ENCODE results near the gene ATF7. TPM values are rescaled to one million over a fixed set of nuclear protein-coding genes. Genes with fewer than 3 reads are reported as not detected.
A peak's percentile ranks its signal among the peaks of the same experiment; 100 is the strongest.

Gene ATF7
- total RNA-seq, 2 donors from 2014 or later = 37.9 to 46.7 TPM

- WGBS = 88% methylated on average over 1 of the region's 1 CpG
- no peak for DNase-seq (ENCODE audit: low spot score)
- H3K4me1 ChIP-seq (replicated peaks) = no peaks in the 10 kb centered on the region
- intact Hi-C loops (cut with DNase I) = no loop called here
- no peak overlapping the region for H3K4me3 ChIP-seq
- H3K27ac ChIP-seq = no peak overlapping the region
- TF ChIP-seq POLR2A (IDR thresholded peaks at IDR 0.05) (no peak), POLR2AphosphoS5 (IDR thresholded peaks at IDR 0.05) (no peak), CTCF (IDR thresholded peaks at IDR 0.05) (no peak)
- H3K36me3 ChIP-seq = no peaks in the 10 kb centered on the region
- no peaks in the 10 kb centered on the region for H3K9me3 ChIP-seq
- no peaks in the 10 kb centered on the region for H3K27me3 ChIP-seq (replicated peaks; ENCODE audit: insufficient read depth)
These were observed 5.5 kb upstream of the ATF7 start for GRCh38 chr12:53631721-53632120.

GRCh38 chr12:53627919-53628318 lies 1.7 kb upstream of the ATF7 start:
- H3K4me1 ChIP-seq (replicated peaks) = peaks cover 4% of the 10 kb centered on the region
- no peaks in the 10 kb centered on the region for H3K27me3 ChIP-seq (replicated peaks; ENCODE audit: insufficient read depth)
- DNase-seq (ENCODE audit: low spot score) = no peak
- H3K27ac ChIP-seq = no peak overlapping the region
- no peaks in the 10 kb centered on the region for H3K36me3 ChIP-seq
- WGBS = 92% methylated on average over 11 of the region's 11 CpGs
- no peaks in the 10 kb centered on the region for H3K9me3 ChIP-seq
- H3K4me3 ChIP-seq = no peak overlapping the region
- intact Hi-C loops (cut with DNase I) = loop anchor here (2.0 to 10.0 kb wide), 2 partner anchors 49 to 83 kb away; partner anchors contain the start of gene ATP5MC2
- no peak for TF ChIP-seq POLR2AphosphoS5 (IDR thresholded peaks at IDR 0.05)
- TF ChIP-seq POLR2A (IDR thresholded peaks at IDR 0.05) = no peak
- no peak for TF ChIP-seq CTCF (IDR thresholded peaks at IDR 0.05)

- no peaks in the 10 kb centered on the region for H3K9me3 ChIP-seq
- peak overlapping the region; percentile 50 to 64 for H3K4me3 ChIP-seq
- no peak for DNase-seq (ENCODE audit: low spot score)
- H3K4me1 ChIP-seq (replicated peaks) = peaks cover 4% of the 10 kb centered on the region
- H3K27ac ChIP-seq = peak overlapping the region; percentile 92 to 97
- intact Hi-C loops (cut with DNase I) = loop anchor here (2.0 to 10.0 kb wide), 2 partner anchors 50 to 82 kb away; partner anchors contain the start of gene ATP5MC2
- no peaks in the 10 kb centered on the region for H3K36me3 ChIP-seq
- TF ChIP-seq CTCF (IDR thresholded peaks at IDR 0.05) = no peak
- WGBS = 23% methylated on average over 6 of the region's 6 CpGs
- no peaks in the 10 kb centered on the region for H3K27me3 ChIP-seq (replicated peaks; ENCODE audit: insufficient read depth)
These were observed 554 bp upstream of the ATF7 start for GRCh38 chr12:53626702-53627169.

- Histone ChIP-seq H3K9me3 (no peaks in the 10 kb centered on the region), H3K27me3 (replicated peaks; ENCODE audit: insufficient read depth) (no peaks in the 10 kb centered on the region), H3K4me3 (peak overlapping the region; percentile 50 to 64), H3K36me3 (no peaks in the 10 kb centered on the region), H3K27ac (peak overlapping the region; percentile 92 to 97), H3K4me1 (replicated peaks) (peaks cover 4% of the 10 kb centered on the region)
- TF ChIP-seq POLR2AphosphoS5 (IDR thresholded peaks at IDR 0.05) (no peak), CTCF (IDR thresholded peaks at IDR 0.05) (no peak), POLR2A (IDR thresholded peaks at IDR 0.05) (no peak)
- WGBS = 10% methylated on average over 5 of the region's 5 CpGs
- DNase-seq (ENCODE audit: low spot score) = no peak
- intact Hi-C loops (cut with DNase I) = loop anchor here (10.0 kb wide), 1 partner anchor 81 kb away; no protein-coding TSS in a partner anchor
These were observed 723 bp downstream of the ATF7 start for GRCh38 chr12:53625373-53625945.

- Histone ChIP-seq H3K9me3 (no peaks in the 10 kb centered on the region), H3K27ac (peak overlapping the region; percentile 92 to 97), H3K4me3 (peak overlapping the region; percentile 50 to 64), H3K4me1 (replicated peaks) (peaks cover 4% of the 10 kb centered on the region), H3K36me3 (no peaks in the 10 kb centered on the region), H3K27me3 (replicated peaks; ENCODE audit: insufficient read depth) (no peaks in the 10 kb centered on the region)
- no peak for TF ChIP-seq CTCF (IDR thresholded peaks at IDR 0.05)
- TF ChIP-seq POLR2A (IDR thresholded peaks at IDR 0.05) = no peak
- no peak for TF ChIP-seq POLR2AphosphoS5 (IDR thresholded peaks at IDR 0.05)
- 20% methylated on average over 4 of the region's 4 CpGs for WGBS
- intact Hi-C loops (cut with DNase I) = loop anchor here (10.0 kb wide), 1 partner anchor 80 kb away; no protein-coding TSS in a partner anchor
- DNase-seq (ENCODE audit: low spot score) = no peak
These were observed 1.2 kb downstream of the ATF7 start for GRCh38 chr12:53624956-53625355.
